ENCODE data around the gene SYVN1.

Gene SYVN1

GRCh38 chr11:65126624-65127274 is 7.6 kb downstream of the SYVN1 start:
- TF ChIP-seq CTCF (IDR thresholded peaks at IDR 0.05; ENCODE audit: insufficient read depth, low read depth, low read length, missing control alignments): no peak
- H3K4me3 ChIP-seq (ENCODE audit: low read depth, low read length): no peak overlapping the region
- no peak for DNase-seq (ENCODE audit: low read depth)

GRCh38 chr11:65125197-65126056 is 8.9 kb downstream of the SYVN1 start:
- no peak overlapping the region for H3K4me3 ChIP-seq (ENCODE audit: low read depth, low read length)
- DNase-seq (ENCODE audit: low read depth): no peak
- no peak for TF ChIP-seq CTCF (IDR thresholded peaks at IDR 0.05; ENCODE audit: insufficient read depth, low read depth, low read length, missing control alignments)

GRCh38 chr11:65124480-65125196 is 9.7 kb downstream of the SYVN1 start:
- DNase-seq (ENCODE audit: low read depth): no peak
- TF ChIP-seq CTCF (IDR thresholded peaks at IDR 0.05; ENCODE audit: insufficient read depth, low read depth, low read length, missing control alignments): no peak
- no peak overlapping the region for H3K4me3 ChIP-seq (ENCODE audit: low read depth, low read length)

- peak within 1 kb of the TSS; percentile 97 for H3K4me3 ChIP-seq (ENCODE audit: low read depth, low read length)
- no peak for TF ChIP-seq CTCF (IDR thresholded peaks at IDR 0.05; ENCODE audit: insufficient read depth, low read depth, low read length, missing control alignments)
- DNase-seq (ENCODE audit: low read depth): peak; percentile 99
Measured at GRCh38 chr11:65121865-65122696, 12.2 kb downstream of the SYVN1 start, which contains the start of the genes FAU and MRPL49. FAU (minus strand) TSS chr11:65122134; CDS start chr11:65121813, 321 bp downstream. MRPL49 (plus strand) TSS chr11:65122321; CDS start chr11:65122347, 26 bp downstream.

- H3K4me3 ChIP-seq (ENCODE audit: low read depth, low read length): peak overlapping the region; percentile 82
- TF ChIP-seq CTCF (IDR thresholded peaks at IDR 0.05; ENCODE audit: insufficient read depth, low read depth, low read length, missing control alignments): no peak
- no peak for DNase-seq (ENCODE audit: low read depth)
Measured at GRCh38 chr11:65121447-65121864, 12.9 kb downstream of the SYVN1 start.

GRCh38 chr11:65120831-65121230 is 13.5 kb downstream of the SYVN1 start:
- peak overlapping the region; percentile 82 for H3K4me3 ChIP-seq (ENCODE audit: low read depth, low read length)
- no peak for DNase-seq (ENCODE audit: low read depth)
- no peak for TF ChIP-seq CTCF (IDR thresholded peaks at IDR 0.05; ENCODE audit: insufficient read depth, low read depth, low read length, missing control alignments)

Measured in GM12865 (cell line).